ENCODE measurements around the gene UBALD2. TPM values are rescaled to one million over a fixed set of nuclear protein-coding genes. Genes with fewer than 3 reads are reported as not detected.

Gene UBALD2
- total and polyA plus RNA-seq, 2 of the 8 experiments (the other 6 are each of a cell fraction or from before 2014, with no cell fraction given), result 17.8 to 22.6 TPM

DNA sequence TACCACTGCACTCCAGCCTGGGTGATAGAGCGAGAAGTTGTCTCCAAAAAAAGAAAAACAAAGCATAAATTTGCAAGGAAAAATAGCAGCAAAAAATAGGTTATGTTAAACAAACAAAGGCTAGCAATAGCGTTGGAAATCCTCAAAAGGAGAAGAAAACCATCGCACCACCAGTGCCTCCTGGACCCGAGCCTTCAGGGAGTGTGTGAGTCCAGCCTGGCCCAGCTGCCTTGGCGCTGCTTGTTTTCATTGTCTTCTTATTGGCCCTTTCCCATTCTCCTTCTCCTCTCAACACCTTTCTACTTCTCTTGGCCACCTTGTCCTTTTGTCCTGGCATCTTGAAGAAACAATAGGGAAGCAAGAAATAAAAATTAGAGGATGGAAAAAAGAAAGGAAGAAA, 4.5 kb upstream of the UBALD2 start:
- Histone ChIP-seq H2BK12ac (ENCODE audit: low read depth, low read length) (no peak overlapping the region), H3K9me3 (ENCODE audit: insufficient read depth in 2 of 2, low read depth in 1 of 2, low read length in 1 of 2) (no peaks in the 10 kb centered on the region; a peak in 1 of 4 replicates), H2BK120ac (replicated peaks; ENCODE audit: low read depth, low read length) (no peak overlapping the region), H3K4me2 (ENCODE audit: insufficient read depth in 1 of 2, low read depth in 2 of 2, low read length in 2 of 2) (no peak overlapping the region), H2AFZ (ENCODE audit: low read length) (no peak overlapping the region; the same call in 1 of the 2 replicates), H3K9ac (replicated peaks in 1 of 4; ENCODE audit: extremely low read depth in 1 of 4, low read depth in 3 of 4, low read length in 3 of 4) (no peak overlapping the region), H3K23ac (ENCODE audit: insufficient read length) (no peak overlapping the region), H3K4me3 (ENCODE audit: extremely low read depth in 1 of 4, insufficient read depth in 2 of 4, low read depth in 3 of 4, low read length in 4 of 4) (no peak overlapping the region), H2BK20ac (ENCODE audit: low read length) (no peak overlapping the region), H3K56ac (replicated peaks; ENCODE audit: insufficient read length, low read depth, low read length) (no peak overlapping the region), H3K14ac (ENCODE audit: insufficient read length) (no peak overlapping the region), H2AK5ac (ENCODE audit: low read depth, low read length) (no peak overlapping the region), H3K36me3 (ENCODE audit: control insufficient read depth in 2 of 4, insufficient read depth in 4 of 4, low read length in 3 of 4) (no peaks in the 10 kb centered on the region), H2BK15ac (ENCODE audit: low read length) (no peak overlapping the region), H4K20me1 (replicated peaks in 1 of 2; ENCODE audit: control insufficient read depth in 1 of 2, insufficient read depth in 2 of 2, low read length in 2 of 2) (no peaks in the 10 kb centered on the region), H3K27ac (ENCODE audit: low read depth, low read length) (no peak overlapping the region), H3K23me2 (ENCODE audit: low read depth, low read length) (no peaks in the 10 kb centered on the region), H4K8ac (ENCODE audit: extremely low read depth, insufficient read depth, low read length) (no peak overlapping the region), H4K5ac (ENCODE audit: insufficient read length, low read depth, low read length) (no peak overlapping the region), H3K27me3 (replicated peaks in 1 of 4; ENCODE audit: control insufficient read depth in 3 of 4, extremely low read depth in 1 of 4, insufficient read depth in 3 of 4, low read length in 3 of 4) (no peaks in the 10 kb centered on the region; a peak in 1 of 7 replicates), H3K79me1 (ENCODE audit: low read depth, low read length) (no peaks in the 10 kb centered on the region), H3K4ac (replicated peaks; ENCODE audit: insufficient read length, low read depth, low read length) (no peak overlapping the region), H2BK5ac (ENCODE audit: low read depth, low read length) (no peak overlapping the region), H3K79me2 (ENCODE audit: control insufficient read depth in 1 of 2, insufficient read depth in 2 of 2, low read length in 2 of 2) (no peaks in the 10 kb centered on the region), H3K18ac (ENCODE audit: extremely low read depth, low read length) (no peak overlapping the region), H4K91ac (replicated peaks; ENCODE audit: insufficient read length, low read length) (no peak overlapping the region), H3K4me1 (replicated peaks in 1 of 4; ENCODE audit: control insufficient read depth in 3 of 4, insufficient read depth in 4 of 4, low read length in 3 of 4) (no peaks in the 10 kb centered on the region; a peak in 1 of 7 replicates)
- WGBS, 2 experiments (ENCODE audit: extremely low coverage in 1 of 2, insufficient coverage in 1 of 2, insufficient read length in 1 of 2, insufficient replicate concordance in 2 of 2, low coverage in 1 of 2, low lambda C conversion rate in 2 of 2, missing lambda C conversion rate in 1 of 2), result 81% methylated on average over 5 of the region's 5 CpGs; no CpG with 5 or more reads in 1 of the 2 experiments
- CTCF ChIA-PET (ENCODE audit: partially characterized antibody), result interaction anchor here (1.0 to 6.2 kb wide), 8 partner anchors 15 to 134 kb away, joined by 3 to 49 read pairs (median 5); no protein-coding TSS in a partner anchor
- FAIRE-seq, result no peak
- POLR2A ChIA-PET (ENCODE audit: partially characterized antibody), result no interaction called here
- DNase-seq (ENCODE audit: low read depth in 1 of 2, low spot score in 2 of 2), result no peak
- TF ChIP-seq SIX5 (IDR thresholded peaks at IDR 0.05; ENCODE audit: low read depth, low read length) (no peak), JUND (IDR thresholded peaks at IDR 0.05; ENCODE audit: low read length) (no peak), ZNF274 (IDR thresholded peaks at IDR 0.05; ENCODE audit: borderline replicate concordance, extremely low read depth, low read length) (no peak), CREB1 (IDR thresholded peaks at IDR 0.05) (no peak), TCF12 (IDR thresholded peaks at IDR 0.05; ENCODE audit: low read depth, low read length) (no peak)
- TF ChIP-seq, protein P1, sequence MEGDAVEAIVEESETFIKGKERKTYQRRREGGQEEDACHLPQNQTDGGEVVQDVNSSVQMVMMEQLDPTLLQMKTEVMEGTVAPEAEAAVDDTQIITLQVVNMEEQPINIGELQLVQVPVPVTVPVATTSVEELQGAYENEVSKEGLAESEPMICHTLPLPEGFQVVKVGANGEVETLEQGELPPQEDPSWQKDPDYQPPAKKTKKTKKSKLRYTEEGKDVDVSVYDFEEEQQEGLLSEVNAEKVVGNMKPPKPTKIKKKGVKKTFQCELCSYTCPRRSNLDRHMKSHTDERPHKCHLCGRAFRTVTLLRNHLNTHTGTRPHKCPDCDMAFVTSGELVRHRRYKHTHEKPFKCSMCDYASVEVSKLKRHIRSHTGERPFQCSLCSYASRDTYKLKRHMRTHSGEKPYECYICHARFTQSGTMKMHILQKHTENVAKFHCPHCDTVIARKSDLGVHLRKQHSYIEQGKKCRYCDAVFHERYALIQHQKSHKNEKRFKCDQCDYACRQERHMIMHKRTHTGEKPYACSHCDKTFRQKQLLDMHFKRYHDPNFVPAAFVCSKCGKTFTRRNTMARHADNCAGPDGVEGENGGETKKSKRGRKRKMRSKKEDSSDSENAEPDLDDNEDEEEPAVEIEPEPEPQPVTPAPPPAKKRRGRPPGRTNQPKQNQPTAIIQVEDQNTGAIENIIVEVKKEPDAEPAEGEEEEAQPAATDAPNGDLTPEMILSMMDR (IDR thresholded peaks at IDR 0.05; ENCODE audit: control extremely low read depth in 1 of 3, insufficient read depth in 1 of 3, low read depth in 1 of 3, low read length in 3 of 3), result no peak

All from H1 (cell line).